ENCODE results near the gene ARHGAP6. TPM values are rescaled to one million over a fixed set of nuclear protein-coding genes. Genes with fewer than 3 reads are reported as not detected.

ARHGAP6 gene
- total RNA-seq, 4 donors from 2014 or later, result 0.64 to 9.5 (median 2.3) TPM

GRCh38 chrX:11209798-11210414 lies 455.8 kb downstream of the ARHGAP6 start:
- WGBS, 2 donors, result 77% methylated on average over 2 of the region's 2 CpGs; no CpG with 5 or more reads in 1 of the 2 donors
- Histone ChIP-seq H3K4me3 (no peak overlapping the region), H3K36me3 (no peaks in the 10 kb centered on the region), H3K27ac (no peak overlapping the region), H3K27me3 (no peaks in the 10 kb centered on the region), H3K9me3 (no peaks in the 10 kb centered on the region), H3K4me1 (no peaks in the 10 kb centered on the region)
- intact Hi-C loops (cut with DNase I), result no loop called here
- no peak for DNase-seq
- TF ChIP-seq CTCF (IDR thresholded peaks at IDR 0.05) (no peak), POLR2A (IDR thresholded peaks at IDR 0.05) (no peak)

- intact Hi-C loops (cut with DNase I), result no loop called here
- Histone ChIP-seq H3K4me1 (no peaks in the 10 kb centered on the region), H3K27me3 (no peaks in the 10 kb centered on the region), H3K4me3 (no peak overlapping the region), H3K36me3 (no peaks in the 10 kb centered on the region), H3K27ac (no peak overlapping the region), H3K9me3 (no peaks in the 10 kb centered on the region)
- DNase-seq, result no peak
- TF ChIP-seq CTCF (IDR thresholded peaks at IDR 0.05), result no peak
- no peak for TF ChIP-seq POLR2A (IDR thresholded peaks at IDR 0.05)
- WGBS, 2 donors, result 26 to 79% methylated on average over 1 of the region's 1 CpG
These were observed 459.0 kb downstream of the ARHGAP6 start for GRCh38 chrX:11206716-11207115.

GRCh38 chrX:11205796-11206195 lies 459.9 kb downstream of the ARHGAP6 start:
- intact Hi-C loops (cut with DNase I), result no loop called here
- no peaks in the 10 kb centered on the region for H3K9me3 ChIP-seq
- WGBS, 2 donors, result 61 to 73% methylated on average over 4 of the region's 4 CpGs
- no peaks in the 10 kb centered on the region for H3K4me1 ChIP-seq
- H3K36me3 ChIP-seq, result no peaks in the 10 kb centered on the region
- H3K27me3 ChIP-seq, result no peaks in the 10 kb centered on the region
- no peak for TF ChIP-seq CTCF (IDR thresholded peaks at IDR 0.05)
- TF ChIP-seq POLR2A (IDR thresholded peaks at IDR 0.05), result no peak
- no peak for DNase-seq
- H3K27ac ChIP-seq, result no peak overlapping the region
- H3K4me3 ChIP-seq, result no peak overlapping the region

GRCh38 chrX:11197671-11198070 lies 468.0 kb downstream of the ARHGAP6 start:
- DNase-seq, result no peak
- Histone ChIP-seq H3K4me1 (peaks cover 0 to 9% (median 0%) of the 10 kb centered on the region in 3 donors), H3K36me3 (no peaks in the 10 kb centered on the region), H3K4me3 (no peak overlapping the region), H3K9me3 (no peaks in the 10 kb centered on the region), H3K27me3 (no peaks in the 10 kb centered on the region), H3K27ac (no peak overlapping the region)
- intact Hi-C loops (cut with DNase I), result no loop called here
- 0 to 42% methylated on average over 1 of the region's 1 CpG for WGBS, 2 donors
- TF ChIP-seq CTCF (IDR thresholded peaks at IDR 0.05) (no peak), POLR2A (IDR thresholded peaks at IDR 0.05) (no peak)

GRCh38 chrX:11196476-11196875 lies 469.2 kb downstream of the ARHGAP6 start:
- 55 to 85% methylated on average over 2 of the region's 2 CpGs for WGBS, 2 donors
- no peak overlapping the region for H3K4me3 ChIP-seq
- intact Hi-C loops (cut with DNase I), result no loop called here
- peaks cover 0 to 16% (median 0%) of the 10 kb centered on the region in 3 donors for H3K4me1 ChIP-seq
- H3K9me3 ChIP-seq, result no peaks in the 10 kb centered on the region
- no peak overlapping the region for H3K27ac ChIP-seq
- no peaks in the 10 kb centered on the region for H3K27me3 ChIP-seq
- no peak for TF ChIP-seq POLR2A (IDR thresholded peaks at IDR 0.05)
- TF ChIP-seq CTCF (IDR thresholded peaks at IDR 0.05), result no peak
- H3K36me3 ChIP-seq, result no peaks in the 10 kb centered on the region
- DNase-seq, result no peak
